ENCODE results near the gene ACVR1. TPM values are rescaled to one million over a fixed set of nuclear protein-coding genes. Genes with fewer than 3 reads are reported as not detected.

The ACVR1 gene
- total and polyA plus RNA-seq, 9 of the 15 experiments (the other 6 are each of a cell fraction or from before 2014, with no cell fraction given), result 3.8 to 14.3 (median 6.9) TPM

DNA sequence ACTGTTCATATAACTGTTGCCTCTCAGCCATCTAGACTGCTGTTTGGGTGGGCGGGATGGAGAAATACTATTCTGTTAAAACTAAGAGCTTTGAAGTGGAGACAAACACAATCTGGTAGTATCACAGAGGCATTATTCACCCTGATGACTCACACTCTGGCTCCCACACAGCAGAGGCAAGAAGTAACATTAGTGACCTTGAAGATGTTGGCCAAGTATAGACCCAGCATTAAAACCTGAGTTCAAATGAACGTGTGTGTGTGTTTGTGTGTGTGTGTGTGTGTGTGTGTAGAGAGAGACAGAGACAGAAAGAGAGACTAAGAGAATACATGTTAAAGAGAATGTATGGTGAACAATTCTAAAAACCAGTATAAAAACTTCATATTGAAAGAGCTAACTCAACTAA is 22.5 kb upstream of the ACVR1 start (continued):
- TF ChIP-seq MAFK (IDR thresholded peaks at IDR 0.05; ENCODE audit: low read length) (no peak), NFE2L1 (tag; IDR thresholded peaks at IDR 0.05; ENCODE audit: borderline replicate concordance, low read depth) (no peak), HCFC1 (IDR thresholded peaks at IDR 0.05; ENCODE audit: low read depth, low read length) (no peak), ZNF431 (CRISPR knock-in tag; IDR thresholded peaks at IDR 0.05) (no peak), ETV1 (tag; conservative IDR thresholded peaks at IDR 0.05; ENCODE audit: low read depth) (no peak), MED1 (CRISPR knock-in tag; IDR thresholded peaks at IDR 0.05; ENCODE audit: borderline replicate concordance) (no peak), CHAMP1 (IDR thresholded peaks at IDR 0.05) (no peak), BMI1 (IDR thresholded peaks at IDR 0.05; ENCODE audit: low read length) (no peak), NFIC (IDR thresholded peaks at IDR 0.05) (peak; percentile 52), SMARCA4 (IDR thresholded peaks at IDR 0.05) (peak; percentile 95), POLR2AphosphoS5 (IDR thresholded peaks at IDR 0.05; ENCODE audit: control insufficient read depth, insufficient read depth, low read depth, low read length) (peak; percentile 41; the same call in 1 of the 2 replicates), TAF9B (IDR thresholded peaks at IDR 0.05; ENCODE audit: partially characterized antibody) (no peak), POLR3A (IDR thresholded peaks at IDR 0.05; ENCODE audit: borderline replicate concordance, extremely low read depth, insufficient read depth, insufficient read length) (no peak), ESRRB (CRISPR knock-in tag; IDR thresholded peaks at IDR 0.05; ENCODE audit: borderline replicate concordance) (no peak), CTCFL (IDR thresholded peaks at IDR 0.05; ENCODE audit: borderline replicate concordance, insufficient read depth, low read depth, low read length, poor library complexity, severe bottlenecking) (no peak), HBP1 (CRISPR knock-in tag; IDR thresholded peaks at IDR 0.05) (0 out of 2 replicates have a peak, but pooled peaks have one; percentile 53), NCOA2 (IDR thresholded peaks at IDR 0.05; ENCODE audit: partially characterized antibody in 2 of 2) (peak in 1 of 2 experiments; percentile 50), ZNF263 (CRISPR knock-in tag; IDR thresholded peaks at IDR 0.05; ENCODE audit: borderline replicate concordance) (no peak)
- TF ChIP-seq, protein P1, sequence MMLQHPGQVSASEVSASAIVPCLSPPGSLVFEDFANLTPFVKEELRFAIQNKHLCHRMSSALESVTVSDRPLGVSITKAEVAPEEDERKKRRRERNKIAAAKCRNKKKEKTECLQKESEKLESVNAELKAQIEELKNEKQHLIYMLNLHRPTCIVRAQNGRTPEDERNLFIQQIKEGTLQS (IDR thresholded peaks at IDR 0.05), result peak; percentile 98
- TF ChIP-seq, protein P1 (CRISPR knock-in tag; conservative IDR thresholded peaks at IDR 0.05), result no peak; the same call in 1 of the 2 replicates
- TF ChIP-seq, protein P2, sequence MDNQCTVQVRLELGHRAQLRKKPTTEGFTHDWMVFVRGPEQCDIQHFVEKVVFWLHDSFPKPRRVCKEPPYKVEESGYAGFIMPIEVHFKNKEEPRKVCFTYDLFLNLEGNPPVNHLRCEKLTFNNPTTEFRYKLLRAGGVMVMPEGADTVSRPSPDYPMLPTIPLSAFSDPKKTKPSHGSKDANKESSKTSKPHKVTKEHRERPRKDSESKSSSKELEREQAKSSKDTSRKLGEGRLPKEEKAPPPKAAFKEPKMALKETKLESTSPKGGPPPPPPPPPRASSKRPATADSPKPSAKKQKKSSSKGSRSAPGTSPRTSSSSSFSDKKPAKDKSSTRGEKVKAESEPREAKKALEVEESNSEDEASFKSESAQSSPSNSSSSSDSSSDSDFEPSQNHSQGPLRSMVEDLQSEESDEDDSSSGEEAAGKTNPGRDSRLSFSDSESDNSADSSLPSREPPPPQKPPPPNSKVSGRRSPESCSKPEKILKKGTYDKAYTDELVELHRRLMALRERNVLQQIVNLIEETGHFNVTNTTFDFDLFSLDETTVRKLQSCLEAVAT (IDR thresholded peaks at IDR 0.05), result peak; percentile 51 to 67; a peak in 3 of 4 replicates

Measured in K562 (cell line).